GM23338 (cell line): ENCODE results near the gene KCNK16. TPM values are rescaled to one million over a fixed set of nuclear protein-coding genes. Genes with fewer than 3 reads are reported as not detected.

Experiments used
- ATAC-seq: fragments of 200-7000 bp; cut with Tn5 transposase; 3 replicates; pipeline ENCODE4 v1.9.1; 2020
- DNase-seq: peaks from one replicate; pipeline ENCODE4 v3.0.0-alpha.2; 2015; ENCODE audit warnings: low spot score
- H2AFZ ChIP-seq: fragments of 200-600 bp; sonication (generic); 2 replicates; pipeline ENCODE4 v1.8.0; 2016; ENCODE audit warnings: antibody characterized with exemption, mild to moderate bottlenecking, moderate library complexity
- H3F3A ChIP-seq: fragments of 200-600 bp; sonication (generic); replicated peaks from 2 replicates; pipeline ENCODE4 v1.8.0; 2017; ENCODE audit warnings: antibody characterized with exemption, mixed run types, low read depth
- H3K27ac ChIP-seq: fragments of 200-600 bp; sonication (generic); 2 replicates; pipeline ENCODE4 v1.6.1; 2016; ENCODE audit warnings: low read depth
- H3K27me3 ChIP-seq: fragments of 200-600 bp; sonication (generic); 2 replicates; pipeline ENCODE4 v1.8.0; 2016; ENCODE audit warnings: mild to moderate bottlenecking, mixed run types, moderate library complexity; ENCODE audit not compliant: insufficient read depth
- H3K36me3 ChIP-seq: fragments of 200-600 bp; sonication (generic); 2 replicates; pipeline ENCODE4 v1.8.0; 2016; ENCODE audit warnings: mild to moderate bottlenecking; ENCODE audit not compliant: insufficient read depth
- H3K4me1 ChIP-seq: fragments of 200-600 bp; sonication (generic); 2 replicates; pipeline ENCODE4 v1.8.0; 2016; ENCODE audit warnings: mild to moderate bottlenecking, moderate library complexity; ENCODE audit not compliant: insufficient read depth
- H3K4me2 ChIP-seq: fragments of 200-600 bp; sonication (generic); 2 replicates; pipeline ENCODE4 v1.7.1; 2017; ENCODE audit warnings: mixed run types
- H3K4me3 ChIP-seq: fragments of 200-600 bp; sonication (generic); 2 replicates; pipeline ENCODE4 v1.6.1; 2016; ENCODE audit warnings: mixed run types
- H3K79me2 ChIP-seq: fragments of 200-600 bp; sonication (generic); replicated peaks from 2 replicates; pipeline ENCODE4 v1.8.0; 2017; ENCODE audit warnings: mild to moderate bottlenecking; ENCODE audit not compliant: insufficient read depth
- H3K9me2 ChIP-seq: fragments of 200-600 bp; sonication (generic); 2 replicates; pipeline ENCODE4 v1.8.0; 2017; ENCODE audit not compliant: insufficient read depth
- H4K20me1 ChIP-seq: fragments of 200-600 bp; sonication (generic); replicated peaks from 2 replicates; pipeline ENCODE4 v1.8.0; 2017; ENCODE audit warnings: mild to moderate bottlenecking; ENCODE audit not compliant: insufficient read depth
- H3K27ac Mint-ChIP-seq: 2 replicates; pipeline ENCODE4 v1.8.0; 2020; ENCODE audit warnings: inconsistent platforms, mild to moderate bottlenecking, moderate library complexity, mixed read lengths
- H3K27me3 Mint-ChIP-seq: 3 replicates; pipeline ENCODE4 v1.8.0; 2022; ENCODE audit warnings: low read depth, mild to moderate bottlenecking, moderate library complexity, mixed read lengths, inconsistent platforms; ENCODE audit not compliant: insufficient read depth, poor library complexity
- H3K36me3 Mint-ChIP-seq: 3 replicates; pipeline ENCODE4 v1.8.0; 2021; ENCODE audit warnings: low read depth, mild to moderate bottlenecking, inconsistent platforms, moderate library complexity, mixed read lengths
- H3K4me1 Mint-ChIP-seq: 3 replicates; pipeline ENCODE4 v1.8.0; 2020; ENCODE audit warnings: mild to moderate bottlenecking, inconsistent platforms, mixed read lengths
- H3K4me3 Mint-ChIP-seq: 3 replicates; pipeline ENCODE4 v1.8.0; 2021; ENCODE audit warnings: moderate library complexity, mild to moderate bottlenecking, inconsistent platforms, mixed read lengths
- H3K9me3 Mint-ChIP-seq: 3 replicates; pipeline ENCODE4 v1.8.0; 2020; ENCODE audit warnings: moderate library complexity, mild to moderate bottlenecking, inconsistent platforms, mixed read lengths
- CTCF ChIP-seq, 2 experiments: fragments of 200-600 bp in 1 of 2; sonication (generic) in 1 of 2; conservative IDR thresholded peaks; 2 replicates each; pipeline versions ENCODE4 v1.5.1 to v1.6.1; 2016 to 2017; ENCODE audit warnings: antibody characterized with exemption in 2 of 2, low read depth in 2 of 2, mild to moderate bottlenecking in 2 of 2, moderate library complexity in 1 of 2
- EZH2 ChIP-seq: fragments of 200-600 bp; sonication (generic); IDR thresholded peaks from one replicate; pipeline ENCODE4 v1.8.0; 2017; ENCODE audit warnings: antibody characterized with exemption, mild to moderate bottlenecking, low read depth; ENCODE audit not compliant: unreplicated experiment
- JUNB ChIP-seq: IDR thresholded peaks from one replicate; pipeline ENCODE4 v1.6.1; 2016; ENCODE audit warnings: antibody characterized with exemption; ENCODE audit not compliant: unreplicated experiment
- NANOG ChIP-seq: IDR thresholded peaks from 2 replicates; pipeline ENCODE4 v1.6.1; 2016; ENCODE audit warnings: antibody characterized with exemption, borderline replicate concordance
- POLR2AphosphoS5 ChIP-seq: IDR thresholded peaks from 2 replicates; pipeline ENCODE4 v1.6.1; 2016; ENCODE audit warnings: antibody characterized with exemption, low read depth
- STAT1 ChIP-seq: IDR thresholded peaks from one replicate; pipeline ENCODE4 v1.6.1; 2016; ENCODE audit warnings: antibody characterized with exemption; ENCODE audit not compliant: unreplicated experiment
- ZNF331 ChIP-seq: fragments of 250-450 bp; sonication (Bioruptor Pico); IDR thresholded peaks from 2 replicates; pipeline ENCODE4 v1.5.0; 2020; ENCODE audit warnings: low read depth, mild to moderate bottlenecking, moderate library complexity
- polyA plus RNA-seq: library from polyadenylated mRNA; unstranded; fragments of >200 nt; fragmentation: Nextera tagmentation; extraction: Ambion mirVana; gene quantifications from 2 replicates; pipeline ENCODE4 v1.2.1, GENCODE V29; 2016
- total RNA-seq: library from RNA; depleted of rRNA; stranded (reverse); fragments of >200 nt; shearing (Covaris generic); gene quantifications from 2 replicates; pipeline ENCODE4 v1.2.3, GENCODE V29; 2014
- TF ChIP-seq, protein P1 (sequence below): fragments of 250-450 bp; sonication (Bioruptor Pico); IDR thresholded peaks from 2 replicates; pipeline ENCODE4 v1.5.0; 2020; ENCODE audit warnings: mild to moderate bottlenecking, moderate library complexity
- TF ChIP-seq, protein P2 (sequence below): IDR thresholded peaks from one replicate; pipeline ENCODE4 v1.6.1; 2018; ENCODE audit warnings: antibody characterized with exemption; ENCODE audit not compliant: unreplicated experiment

KCNK16 gene
- total and polyA plus RNA-seq, 2 experiments from 2014 or later = not detected

- H3K4me3 Mint-ChIP-seq = no peak overlapping the region
- Histone ChIP-seq H3K36me3 (no peaks in the 10 kb centered on the region), H3K9me2 (no peaks in the 10 kb centered on the region), H3K4me2 (no peak overlapping the region), H4K20me1 (no peaks in the 10 kb centered on the region), H3K79me2 (no peaks in the 10 kb centered on the region), H3K27me3 (no peaks in the 10 kb centered on the region), H3K27ac (no peak overlapping the region), H2AFZ (peak overlapping the region; percentile 87), H3K4me1 (peaks cover 6% of the 10 kb centered on the region), H3F3A (no peaks in the 10 kb centered on the region), H3K4me3 (no peak overlapping the region)
- H3K9me3 Mint-ChIP-seq = no peaks in the 10 kb centered on the region; the same call in 2 of the 3 replicates
- TF ChIP-seq, protein P1, sequence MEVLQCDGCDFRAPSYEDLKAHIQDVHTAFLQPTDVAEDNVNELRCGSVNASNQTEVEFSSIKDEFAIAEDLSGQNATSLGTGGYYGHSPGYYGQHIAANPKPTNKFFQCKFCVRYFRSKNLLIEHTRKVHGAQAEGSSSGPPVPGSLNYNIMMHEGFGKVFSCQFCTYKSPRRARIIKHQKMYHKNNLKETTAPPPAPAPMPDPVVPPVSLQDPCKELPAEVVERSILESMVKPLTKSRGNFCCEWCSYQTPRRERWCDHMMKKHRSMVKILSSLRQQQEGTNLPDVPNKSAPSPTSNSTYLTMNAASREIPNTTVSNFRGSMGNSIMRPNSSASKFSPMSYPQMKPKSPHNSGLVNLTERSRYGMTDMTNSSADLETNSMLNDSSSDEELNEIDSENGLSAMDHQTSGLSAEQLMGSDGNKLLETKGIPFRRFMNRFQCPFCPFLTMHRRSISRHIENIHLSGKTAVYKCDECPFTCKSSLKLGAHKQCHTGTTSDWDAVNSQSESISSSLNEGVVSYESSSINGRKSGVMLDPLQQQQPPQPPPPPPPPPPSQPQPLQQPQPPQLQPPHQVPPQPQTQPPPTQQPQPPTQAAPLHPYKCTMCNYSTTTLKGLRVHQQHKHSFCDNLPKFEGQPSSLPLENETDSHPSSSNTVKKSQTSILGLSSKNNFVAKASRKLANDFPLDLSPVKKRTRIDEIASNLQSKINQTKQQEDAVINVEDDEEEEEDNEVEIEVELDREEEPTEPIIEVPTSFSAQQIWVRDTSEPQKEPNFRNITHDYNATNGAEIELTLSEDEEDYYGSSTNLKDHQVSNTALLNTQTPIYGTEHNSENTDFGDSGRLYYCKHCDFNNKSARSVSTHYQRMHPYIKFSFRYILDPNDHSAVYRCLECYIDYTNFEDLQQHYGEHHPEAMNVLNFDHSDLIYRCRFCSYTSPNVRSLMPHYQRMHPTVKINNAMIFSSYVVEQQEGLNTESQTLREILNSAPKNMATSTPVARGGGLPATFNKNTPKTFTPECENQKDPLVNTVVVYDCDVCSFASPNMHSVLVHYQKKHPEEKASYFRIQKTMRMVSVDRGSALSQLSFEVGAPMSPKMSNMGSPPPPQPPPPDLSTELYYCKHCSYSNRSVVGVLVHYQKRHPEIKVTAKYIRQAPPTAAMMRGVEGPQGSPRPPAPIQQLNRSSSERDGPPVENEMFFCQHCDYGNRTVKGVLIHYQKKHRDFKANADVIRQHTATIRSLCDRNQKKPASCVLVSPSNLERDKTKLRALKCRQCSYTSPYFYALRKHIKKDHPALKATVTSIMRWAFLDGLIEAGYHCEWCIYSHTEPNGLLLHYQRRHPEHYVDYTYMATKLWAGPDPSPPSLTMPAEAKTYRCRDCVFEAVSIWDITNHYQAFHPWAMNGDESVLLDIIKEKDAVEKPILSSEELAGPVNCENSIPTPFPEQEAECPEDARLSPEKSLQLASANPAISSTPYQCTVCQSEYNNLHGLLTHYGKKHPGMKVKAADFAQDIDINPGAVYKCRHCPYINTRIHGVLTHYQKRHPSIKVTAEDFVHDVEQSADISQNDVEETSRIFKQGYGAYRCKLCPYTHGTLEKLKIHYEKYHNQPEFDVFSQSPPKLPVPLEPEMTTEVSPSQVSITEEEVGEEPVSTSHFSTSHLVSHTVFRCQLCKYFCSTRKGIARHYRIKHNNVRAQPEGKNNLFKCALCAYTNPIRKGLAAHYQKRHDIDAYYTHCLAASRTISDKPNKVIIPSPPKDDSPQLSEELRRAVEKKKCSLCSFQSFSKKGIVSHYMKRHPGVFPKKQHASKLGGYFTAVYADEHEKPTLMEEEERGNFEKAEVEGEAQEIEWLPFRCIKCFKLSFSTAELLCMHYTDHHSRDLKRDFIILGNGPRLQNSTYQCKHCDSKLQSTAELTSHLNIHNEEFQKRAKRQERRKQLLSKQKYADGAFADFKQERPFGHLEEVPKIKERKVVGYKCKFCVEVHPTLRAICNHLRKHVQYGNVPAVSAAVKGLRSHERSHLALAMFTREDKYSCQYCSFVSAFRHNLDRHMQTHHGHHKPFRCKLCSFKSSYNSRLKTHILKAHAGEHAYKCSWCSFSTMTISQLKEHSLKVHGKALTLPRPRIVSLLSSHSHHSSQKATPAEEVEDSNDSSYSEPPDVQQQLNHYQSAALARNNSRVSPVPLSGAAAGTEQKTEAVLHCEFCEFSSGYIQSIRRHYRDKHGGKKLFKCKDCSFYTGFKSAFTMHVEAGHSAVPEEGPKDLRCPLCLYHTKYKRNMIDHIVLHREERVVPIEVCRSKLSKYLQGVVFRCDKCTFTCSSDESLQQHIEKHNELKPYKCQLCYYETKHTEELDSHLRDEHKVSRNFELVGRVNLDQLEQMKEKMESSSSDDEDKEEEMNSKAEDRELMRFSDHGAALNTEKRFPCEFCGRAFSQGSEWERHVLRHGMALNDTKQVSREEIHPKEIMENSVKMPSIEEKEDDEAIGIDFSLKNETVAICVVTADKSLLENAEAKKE = no peak
- TF ChIP-seq ZNF331 (CRISPR knock-in tag) (no peak), NANOG (no peak), CTCF (conservative IDR thresholded peaks at IDR 0.05; ENCODE audit: low read depth in 2 of 2) (peak; percentile 85 to 98), POLR2AphosphoS5 (no peak), STAT1 (no peak), JUNB (no peak), EZH2 (no peak)
- TF ChIP-seq, protein P2, sequence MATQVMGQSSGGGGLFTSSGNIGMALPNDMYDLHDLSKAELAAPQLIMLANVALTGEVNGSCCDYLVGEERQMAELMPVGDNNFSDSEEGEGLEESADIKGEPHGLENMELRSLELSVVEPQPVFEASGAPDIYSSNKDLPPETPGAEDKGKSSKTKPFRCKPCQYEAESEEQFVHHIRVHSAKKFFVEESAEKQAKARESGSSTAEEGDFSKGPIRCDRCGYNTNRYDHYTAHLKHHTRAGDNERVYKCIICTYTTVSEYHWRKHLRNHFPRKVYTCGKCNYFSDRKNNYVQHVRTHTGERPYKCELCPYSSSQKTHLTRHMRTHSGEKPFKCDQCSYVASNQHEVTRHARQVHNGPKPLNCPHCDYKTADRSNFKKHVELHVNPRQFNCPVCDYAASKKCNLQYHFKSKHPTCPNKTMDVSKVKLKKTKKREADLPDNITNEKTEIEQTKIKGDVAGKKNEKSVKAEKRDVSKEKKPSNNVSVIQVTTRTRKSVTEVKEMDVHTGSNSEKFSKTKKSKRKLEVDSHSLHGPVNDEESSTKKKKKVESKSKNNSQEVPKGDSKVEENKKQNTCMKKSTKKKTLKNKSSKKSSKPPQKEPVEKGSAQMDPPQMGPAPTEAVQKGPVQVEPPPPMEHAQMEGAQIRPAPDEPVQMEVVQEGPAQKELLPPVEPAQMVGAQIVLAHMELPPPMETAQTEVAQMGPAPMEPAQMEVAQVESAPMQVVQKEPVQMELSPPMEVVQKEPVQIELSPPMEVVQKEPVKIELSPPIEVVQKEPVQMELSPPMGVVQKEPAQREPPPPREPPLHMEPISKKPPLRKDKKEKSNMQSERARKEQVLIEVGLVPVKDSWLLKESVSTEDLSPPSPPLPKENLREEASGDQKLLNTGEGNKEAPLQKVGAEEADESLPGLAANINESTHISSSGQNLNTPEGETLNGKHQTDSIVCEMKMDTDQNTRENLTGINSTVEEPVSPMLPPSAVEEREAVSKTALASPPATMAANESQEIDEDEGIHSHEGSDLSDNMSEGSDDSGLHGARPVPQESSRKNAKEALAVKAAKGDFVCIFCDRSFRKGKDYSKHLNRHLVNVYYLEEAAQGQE = peak; percentile 24
- no peak overlapping the region for H3K27ac Mint-ChIP-seq
- ATAC-seq (peak; percentile 89), DNase-seq (peak; percentile 96)
- no peaks in the 10 kb centered on the region for H3K36me3 Mint-ChIP-seq
- peaks cover 20% of the 10 kb centered on the region for H3K4me1 Mint-ChIP-seq
- no peaks in the 10 kb centered on the region for H3K27me3 Mint-ChIP-seq
Measured at GRCh38 chr6:39302669-39303424, 19.7 kb downstream of the KCNK16 start.
